Uterus (tissue), 2 donors: ENCODE results near the gene BAIAP2.

Experiments used
- CTCF ChIP-seq, 4 experiments: fragments of 200-600 bp in 2 of 4; fragments of 450-650 bp in 2 of 4; sonication (generic) in 2 of 4; IDR thresholded peaks; one replicate each; pipeline ENCODE4 v1.5.1; 2016 to 2019; ENCODE audit warnings: antibody characterized with exemption in 4 of 4, mild to moderate bottlenecking in 2 of 4, moderate library complexity in 1 of 4
- POLR2A ChIP-seq, 2 donors: fragments of 450-650 bp; IDR thresholded peaks; one replicate each; pipeline ENCODE4 v1.6.1; 2016; ENCODE audit warnings: antibody characterized with exemption in 2 of 2, mild to moderate bottlenecking in 1 of 2, moderate library complexity in 1 of 2

GRCh38 chr17:80990921-80991644 is 43.9 kb upstream of the BAIAP2 start:
- no peak for TF ChIP-seq POLR2A (IDR thresholded peaks at IDR 0.05)
- TF ChIP-seq CTCF (IDR thresholded peaks at IDR 0.05) = no peak
